ENCODE measurements around the gene PSTPIP1.
A peak's percentile ranks its signal among the peaks of the same experiment; 100 is the strongest.

PSTPIP1 gene

DNA sequence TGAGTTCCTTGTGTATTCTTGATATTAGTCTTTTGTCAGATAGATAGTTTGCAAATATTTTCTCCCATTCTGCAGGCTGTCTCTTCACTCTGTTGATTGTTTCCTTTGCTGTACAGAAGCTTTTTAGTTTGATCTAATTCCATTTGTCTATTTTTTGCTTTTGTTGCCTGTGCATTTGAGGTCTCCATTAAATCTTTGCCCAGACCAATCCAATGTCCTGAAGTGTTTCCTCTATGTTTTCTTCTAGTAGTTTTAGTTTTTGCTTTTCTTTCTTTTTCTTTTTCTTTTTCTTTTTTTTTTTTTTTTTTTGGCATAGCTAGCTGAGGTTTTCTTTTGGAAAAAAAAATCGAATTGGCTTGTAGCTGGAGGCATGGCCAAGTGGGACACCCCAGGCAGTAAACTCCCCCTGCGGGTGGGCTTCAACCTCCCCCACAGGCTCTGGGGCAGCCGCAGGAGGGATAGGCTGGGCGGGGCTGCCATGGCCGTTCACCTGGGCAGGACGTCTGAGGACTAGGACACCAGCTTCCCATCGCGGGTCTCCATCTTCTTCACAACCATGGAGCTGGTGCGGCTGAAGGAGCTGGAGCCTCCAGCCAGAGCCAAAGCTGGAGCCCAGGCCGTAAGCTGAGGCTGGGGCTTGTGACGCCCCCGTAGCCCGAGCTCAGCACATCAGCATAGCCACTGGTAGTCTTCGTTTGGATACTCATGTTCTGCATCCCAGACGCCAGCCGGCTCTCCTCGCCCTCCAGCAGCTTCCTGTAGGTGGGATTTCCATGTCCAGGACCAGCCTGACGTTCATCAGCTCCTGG is 16.2 kb upstream of the PSTPIP1 start:
- DNase-seq (ENCODE audit: low spot score), result no peak

DNA sequence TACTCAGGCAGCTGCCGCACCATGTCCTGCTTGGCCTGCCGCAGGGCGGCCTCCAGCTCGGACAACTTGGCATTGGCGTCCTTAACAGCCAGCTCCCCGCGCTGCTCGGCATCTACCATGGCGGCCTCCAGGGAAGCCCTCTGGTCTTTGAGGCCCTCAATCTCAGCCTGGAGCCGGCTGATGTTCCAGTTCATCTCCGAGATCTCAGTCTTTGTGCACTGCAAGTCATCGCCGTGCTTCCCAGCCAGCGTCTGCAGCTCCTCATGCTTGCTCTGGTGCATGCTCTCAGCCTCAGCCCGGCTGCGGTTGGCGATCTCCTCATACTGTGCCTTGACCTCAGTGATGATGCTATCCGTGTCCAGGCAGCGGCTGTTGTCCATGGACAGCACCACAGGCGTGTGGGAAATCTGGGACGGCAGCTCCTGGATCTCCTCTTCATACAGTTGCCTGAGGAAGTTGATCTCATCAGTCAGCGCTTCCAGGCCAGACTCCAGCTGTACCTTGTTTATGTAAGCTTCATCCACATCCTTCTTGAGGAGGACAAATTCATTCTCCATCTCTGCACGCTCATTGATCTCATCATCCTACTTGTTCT is 15.5 kb upstream of the PSTPIP1 start:
- DNase-seq (ENCODE audit: low spot score), result no peak

- DNase-seq (ENCODE audit: low spot score), result no peak
These were observed 14.9 kb upstream of the PSTPIP1 start for GRCh38 chr15:76979996-76980520.

DNA sequence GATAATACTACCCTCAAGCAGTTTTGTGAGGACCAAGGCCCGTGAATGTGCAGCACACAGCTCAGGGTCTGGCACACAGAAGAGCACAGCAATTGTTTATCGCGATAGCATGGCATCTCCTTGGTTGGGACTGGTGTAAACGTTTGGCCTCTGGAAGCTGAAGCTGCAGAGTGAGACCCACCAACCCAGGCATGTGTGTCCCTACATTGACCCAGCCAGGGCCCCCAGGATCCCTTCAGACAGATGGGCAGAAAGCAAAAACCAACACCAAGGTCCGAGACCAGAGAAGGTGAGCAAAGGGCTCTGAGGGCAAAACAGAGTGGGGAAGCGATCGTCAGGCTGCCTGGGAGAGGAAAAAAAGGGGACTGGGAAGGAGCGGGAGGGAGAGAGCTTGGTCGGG is 12.6 kb upstream of the PSTPIP1 start:
- no peak for DNase-seq (ENCODE audit: low spot score)

DNA sequence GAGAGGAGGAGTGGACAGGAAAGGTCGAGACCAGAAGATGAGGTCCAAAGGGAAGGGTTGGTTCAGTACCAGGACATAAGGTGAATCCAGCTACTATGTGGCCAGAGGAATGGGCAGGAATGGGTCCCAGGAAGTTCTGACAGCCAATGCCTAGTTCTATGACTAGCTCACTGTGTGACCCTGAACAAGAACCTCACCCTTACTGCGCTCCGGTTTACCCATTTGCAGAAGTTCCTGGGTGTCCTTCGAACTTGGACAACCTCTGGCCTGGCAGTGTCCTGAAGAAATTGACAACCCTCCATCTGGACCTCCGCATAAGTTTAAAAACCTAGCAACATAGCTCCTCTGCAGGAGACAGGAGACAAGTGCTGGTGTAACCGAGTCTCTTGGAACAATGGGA is 12.2 kb upstream of the PSTPIP1 start:
- DNase-seq (ENCODE audit: low spot score), result no peak

DNA sequence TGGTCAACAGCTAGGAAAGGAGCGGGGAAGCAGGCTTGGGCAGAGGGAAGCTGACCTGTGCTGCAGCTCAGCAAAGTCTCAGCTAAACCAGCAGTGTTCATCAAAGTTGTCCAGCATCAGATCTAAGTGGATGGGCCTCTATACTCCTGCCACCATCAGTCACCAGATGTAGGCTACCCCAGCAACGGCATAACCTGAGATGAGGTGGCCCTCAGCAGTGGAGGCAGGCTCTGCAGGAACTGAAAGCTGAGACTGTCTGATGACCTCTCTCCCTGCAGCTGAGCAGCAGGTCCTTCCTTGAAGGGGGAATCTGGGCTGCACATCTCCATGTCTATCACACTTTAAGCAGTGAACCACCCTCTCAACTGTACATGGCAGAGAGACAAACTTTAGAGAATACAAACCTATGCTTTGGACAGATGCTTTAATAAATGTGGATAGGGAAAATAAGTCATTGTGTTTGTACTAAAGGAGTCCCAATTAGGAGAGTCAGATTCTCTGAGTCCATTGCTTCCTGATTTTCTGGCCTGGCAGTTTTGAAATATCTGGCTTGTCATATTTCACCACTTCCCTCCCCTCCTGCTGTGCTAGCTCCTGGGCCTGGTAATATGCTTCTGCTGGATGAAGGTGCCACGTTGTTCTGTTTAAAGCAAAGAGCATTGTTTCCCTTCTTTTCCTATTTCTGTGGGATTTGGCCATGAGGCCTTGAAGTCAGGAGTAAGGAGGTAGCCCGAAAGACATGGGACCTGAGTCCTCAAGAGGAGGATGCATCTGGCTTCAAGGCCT is 11.1 kb upstream of the PSTPIP1 start:
- DNase-seq (ENCODE audit: low spot score), result no peak

DNA sequence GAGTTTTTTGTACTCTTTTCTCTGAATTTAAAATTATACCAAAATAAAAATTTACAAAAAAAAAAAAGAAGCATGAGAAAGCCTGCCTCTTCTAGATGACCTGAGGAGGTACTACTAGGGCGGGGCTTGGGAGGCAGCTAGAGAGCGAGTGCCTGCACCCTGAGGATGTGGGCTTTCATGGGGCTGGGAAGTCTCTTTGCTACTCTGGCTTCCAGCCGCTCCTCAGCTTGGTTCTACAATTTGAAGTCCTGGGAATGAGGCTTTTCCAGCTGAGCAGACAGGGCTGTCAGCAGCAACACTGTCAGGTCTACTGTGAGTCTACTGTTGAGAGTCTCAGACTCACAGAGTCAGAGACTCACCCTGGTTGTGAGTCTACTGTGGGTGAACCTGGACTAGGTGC is 8.2 kb upstream of the PSTPIP1 start:
- no peak for DNase-seq (ENCODE audit: low spot score)

GRCh38 chr15:76987276-76987675 is 7.7 kb upstream of the PSTPIP1 start:
- no peak for DNase-seq (ENCODE audit: low spot score)

DNA sequence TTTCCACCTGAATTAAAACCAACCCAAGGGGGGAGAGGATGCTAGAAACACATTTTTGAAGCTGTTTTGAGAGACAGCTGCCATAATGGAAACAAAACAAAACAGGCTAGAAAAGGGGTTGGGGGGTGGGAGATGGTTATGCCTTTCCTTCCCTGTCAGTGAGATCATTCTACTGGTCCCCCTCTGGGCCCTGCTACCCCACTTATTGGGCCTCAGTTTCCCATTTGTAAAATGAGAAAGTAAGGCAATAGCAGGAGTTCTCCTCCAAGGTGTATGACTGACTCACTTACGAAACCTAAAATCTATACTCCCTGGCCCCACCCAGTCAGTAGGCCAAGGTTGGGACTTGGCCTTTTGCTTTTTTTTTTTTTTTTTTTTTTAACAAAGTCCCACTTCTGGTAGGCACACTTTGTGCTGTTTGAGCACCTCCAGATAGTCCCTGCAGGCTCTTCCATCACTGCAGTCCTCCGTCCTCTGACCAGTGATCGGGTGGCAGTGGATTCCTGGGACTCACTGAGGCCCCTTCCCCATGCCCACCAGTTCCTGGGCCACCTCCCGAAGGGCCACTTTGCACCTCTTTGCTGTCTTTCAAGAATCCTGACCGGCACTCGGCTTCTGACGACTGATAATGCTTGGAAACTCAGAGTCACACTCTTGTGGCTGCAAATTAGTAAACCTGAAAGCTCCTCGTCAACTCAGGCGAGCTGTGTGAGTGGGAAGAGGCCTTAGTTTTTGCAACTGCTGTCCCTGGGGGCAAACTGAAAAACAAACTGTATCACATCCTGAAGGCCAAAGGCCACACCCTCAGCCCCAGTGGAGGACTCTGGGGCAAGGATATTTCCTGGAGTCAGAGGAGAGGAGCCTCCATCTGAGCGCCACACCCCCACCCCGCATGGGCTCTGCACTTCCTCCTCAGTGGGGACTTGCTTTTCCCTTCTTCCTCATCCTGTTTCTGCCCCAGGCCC is 6.7 kb upstream of the PSTPIP1 start:
- DNase-seq (ENCODE audit: low spot score), result no peak

- no peak for DNase-seq (ENCODE audit: low spot score)
These were observed 5.8 kb upstream of the PSTPIP1 start for GRCh38 chr15:76988867-76989780.

DNA sequence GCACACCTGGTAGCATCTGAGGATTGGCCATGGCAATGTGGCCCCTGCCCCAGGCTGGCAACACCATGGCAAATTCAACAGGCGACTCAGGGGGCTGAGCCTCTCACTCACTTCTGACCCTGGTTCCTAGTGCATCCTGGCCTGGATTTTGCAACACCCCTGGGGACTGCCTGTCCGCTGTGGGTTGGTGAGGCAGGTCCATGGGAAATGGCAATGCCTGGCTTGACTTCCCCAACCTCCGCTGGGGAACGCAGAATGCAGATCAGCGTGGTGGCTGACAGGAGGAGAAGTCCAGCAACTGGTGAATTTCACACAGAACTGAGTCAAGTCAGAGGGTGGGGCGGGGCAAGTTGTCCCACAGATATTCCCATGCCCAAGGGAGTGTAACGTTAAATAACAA is 3.9 kb upstream of the PSTPIP1 start:
- no peak for DNase-seq (ENCODE audit: low spot score)

- DNase-seq (ENCODE audit: low spot score), result no peak
These were observed 2.9 kb upstream of the PSTPIP1 start for GRCh38 chr15:76991741-76992645.

DNA sequence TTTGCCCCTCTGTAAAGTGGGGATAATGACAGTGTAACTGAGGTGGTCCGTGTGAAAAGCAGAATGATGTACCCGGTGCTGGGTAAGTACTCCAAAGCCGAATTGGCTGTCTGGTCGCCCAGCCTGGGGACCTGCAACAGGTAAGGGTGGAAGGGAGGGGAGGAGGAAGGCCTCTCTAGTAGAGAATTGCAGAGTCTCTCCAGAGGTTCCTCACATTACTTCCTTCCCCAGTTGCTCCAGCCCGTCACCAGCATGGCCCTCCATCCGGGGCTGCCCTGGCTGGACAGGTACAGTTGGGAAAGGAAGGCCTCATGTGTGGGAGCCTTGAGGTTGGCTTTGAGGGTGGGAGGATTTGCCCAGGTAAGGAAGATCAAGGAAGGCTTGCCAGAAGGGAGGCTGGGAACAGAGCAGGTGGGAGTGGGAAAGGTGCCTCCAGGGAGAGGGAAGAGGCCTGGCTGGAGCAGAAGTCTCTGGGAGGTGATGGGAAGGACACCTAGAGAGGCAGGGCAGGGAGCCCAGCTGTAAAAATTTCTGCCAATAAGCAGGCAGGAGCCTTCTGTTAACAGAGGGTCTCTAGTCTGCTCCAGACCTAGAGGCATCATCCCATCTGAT is 1.7 kb upstream of the PSTPIP1 start:
- DNase-seq (ENCODE audit: low spot score), result no peak

- peak; percentile 82 for DNase-seq (ENCODE audit: low spot score)
These were observed 925 bp upstream of the PSTPIP1 start for GRCh38 chr15:76994001-76994400.

DNA sequence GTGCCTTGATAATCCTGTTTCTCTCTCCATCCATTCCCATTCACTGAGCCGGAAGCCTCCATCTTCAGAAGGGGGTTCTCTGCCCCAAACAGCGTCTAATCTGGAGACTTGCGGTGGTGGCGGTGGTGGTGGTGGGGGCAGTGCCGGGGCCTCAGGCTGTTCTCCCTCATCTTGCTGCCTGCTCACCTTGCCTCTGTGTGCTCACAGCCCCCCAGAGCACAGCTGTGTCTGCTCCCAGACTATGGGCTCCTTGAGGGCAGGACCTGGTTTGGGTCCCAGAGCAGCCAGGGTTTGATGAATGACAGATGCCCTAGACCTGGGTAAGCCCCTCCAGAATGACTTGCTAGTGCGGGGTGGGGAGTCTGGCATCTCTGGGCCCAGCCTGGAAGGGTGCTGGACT is 430 bp upstream of the PSTPIP1 start:
- no peak for DNase-seq (ENCODE audit: low spot score)

DNA sequence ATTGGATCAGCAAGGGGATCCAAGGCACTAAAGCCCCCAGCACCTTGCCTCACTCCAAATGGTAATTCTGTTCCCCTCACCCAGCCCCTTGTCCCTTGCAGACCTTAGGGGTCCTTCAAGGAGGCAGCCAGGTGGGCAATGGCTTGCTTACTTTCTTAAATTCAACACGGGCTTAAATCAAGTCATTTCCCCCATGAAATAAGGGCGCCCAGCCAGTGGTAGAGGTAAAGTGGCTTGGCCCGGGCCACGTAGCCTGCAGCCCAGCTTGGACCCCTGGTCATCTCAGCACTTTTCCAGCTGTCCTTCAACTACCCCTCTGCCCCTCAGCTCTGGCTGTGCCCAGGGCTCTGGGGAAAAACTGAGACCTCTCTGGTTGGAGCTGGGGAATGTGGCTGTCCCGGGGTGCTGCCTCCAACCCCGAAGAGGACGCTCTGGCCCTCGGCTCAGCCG is 1.2 kb downstream of the PSTPIP1 start:
- no peak for DNase-seq (ENCODE audit: low spot score)

DNA sequence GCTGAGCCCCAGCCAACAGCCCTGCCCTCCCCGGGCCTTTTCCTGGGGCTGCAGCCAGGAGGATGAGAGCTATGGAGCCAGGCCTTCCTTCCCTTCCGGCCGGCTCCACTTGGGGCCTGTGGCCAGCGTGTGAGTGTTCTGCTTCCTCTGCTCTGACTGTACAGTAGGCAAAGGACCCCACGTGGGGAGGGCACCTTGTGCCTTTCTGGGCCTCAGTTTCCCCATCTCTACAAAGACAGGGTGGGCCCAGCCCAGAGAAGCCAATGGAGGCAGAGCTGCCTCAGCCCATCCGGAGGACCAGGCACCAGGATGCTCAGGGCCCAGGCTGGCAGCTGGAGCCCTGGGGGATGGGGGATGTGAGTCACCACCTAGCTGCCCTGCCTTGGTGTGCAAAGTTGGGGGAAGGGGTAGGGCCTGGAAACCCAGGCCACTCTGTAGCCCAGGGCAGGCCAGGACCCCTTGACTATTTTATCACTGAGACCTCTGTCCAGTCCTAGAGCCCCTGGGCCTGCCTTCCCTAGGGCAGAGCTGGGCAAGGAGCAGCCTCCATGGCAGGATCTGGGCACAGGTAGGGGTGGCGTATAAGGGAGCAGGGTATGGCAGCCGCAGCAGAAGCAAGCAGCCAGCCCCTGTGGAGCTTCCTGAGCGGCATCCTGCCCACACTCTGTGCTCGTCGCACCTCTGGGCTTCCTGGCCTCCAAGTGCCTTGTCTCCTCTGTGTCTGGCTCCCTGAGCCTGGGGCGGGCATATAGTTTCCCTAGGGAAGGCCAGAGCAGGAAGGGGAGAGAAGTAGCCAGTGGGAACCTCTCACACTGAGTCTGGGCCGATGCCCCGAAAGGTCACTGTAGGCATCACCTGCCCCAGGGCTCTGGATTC is 1.8 kb downstream of the PSTPIP1 start:
- DNase-seq (ENCODE audit: low spot score), result peak; percentile 60
